GM19463 (cell line): ENCODE results near the gene TRIM14.

ENCODE experiments used
- ATAC-seq: cut with Tn5 transposase; IDR thresholded peaks from one replicate; pipeline ENCODE4 v1.9.1; 2021; ENCODE audit warnings: mild to moderate bottlenecking, moderate library complexity; ENCODE audit not compliant: unreplicated experiment

TRIM14 gene

GRCh38 chr9:98056269-98057137 lies 62.5 kb downstream of the TRIM14 start, which contains the start of gene NANS:
TSS of gene NANS (plus strand) at chr9:98056732. CDS start at chr9:98056809, 77 bp downstream.
- ATAC-seq, result peak; percentile 95

- no peak for ATAC-seq
Measured at GRCh38 chr9:98054376-98054951, 64.6 kb downstream of the TRIM14 start.

- ATAC-seq, result no peak
Measured at GRCh38 chr9:98050351-98050750, 68.7 kb downstream of the TRIM14 start.

- no peak for ATAC-seq
Measured at GRCh38 chr9:98049288-98050072, 69.5 kb downstream of the TRIM14 start.

- no peak for ATAC-seq
Measured at GRCh38 chr9:98047002-98047401, 72.0 kb downstream of the TRIM14 start.

GRCh38 chr9:98046180-98046543 lies 72.9 kb downstream of the TRIM14 start:
- ATAC-seq, result no peak

- ATAC-seq, result peak; percentile 83
Measured at GRCh38 chr9:98045234-98046179, 73.5 kb downstream of the TRIM14 start.

GRCh38 chr9:98043915-98044314 lies 75.1 kb downstream of the TRIM14 start:
- no peak for ATAC-seq

GRCh38 chr9:98040212-98040611 lies 78.8 kb downstream of the TRIM14 start:
- no peak for ATAC-seq

GRCh38 chr9:98039607-98040017 lies 79.4 kb downstream of the TRIM14 start:
- ATAC-seq, result no peak

- peak; percentile 29 for ATAC-seq
Measured at GRCh38 chr9:98038958-98039357, 80.1 kb downstream of the TRIM14 start.

GRCh38 chr9:98037357-98037756 lies 81.7 kb downstream of the TRIM14 start:
- ATAC-seq, result no peak

- peak; percentile 9 for ATAC-seq
Measured at GRCh38 chr9:98034593-98035546, 84.2 kb downstream of the TRIM14 start.

- ATAC-seq, result no peak
Measured at GRCh38 chr9:98031935-98032334, 87.1 kb downstream of the TRIM14 start.

GRCh38 chr9:98031169-98031568 lies 87.9 kb downstream of the TRIM14 start:
- ATAC-seq, result no peak

- no peak for ATAC-seq
Measured at GRCh38 chr9:98024702-98025101, 94.3 kb downstream of the TRIM14 start.

- ATAC-seq, result no peak
Measured at GRCh38 chr9:98022447-98022846, 96.6 kb downstream of the TRIM14 start.

- ATAC-seq, result no peak
Measured at GRCh38 chr9:98021306-98022040, 97.5 kb downstream of the TRIM14 start.
